HepG2 (cell line): ENCODE data around the gene PKP3. TPM values are rescaled to one million over a fixed set of nuclear protein-coding genes. Genes with fewer than 3 reads are reported as not detected.

ENCODE experiments used
- EED ChIP-seq: sonication (generic); formaldehyde crosslinking; IDR thresholded peaks from 2 replicates; pipeline ENCODE4 v1.5.0; 2020; ENCODE audit warnings: mild to moderate bottlenecking, missing genetic modification reagents
- ETV5 ChIP-seq: IDR thresholded peaks from 2 replicates; pipeline ENCODE4 v1.6.1; 2018; ENCODE audit warnings: missing biosample characterization, missing genetic modification reagents, inconsistent platforms, borderline replicate concordance
- HNRNPK ChIP-seq: fragments of 200-400 bp; formaldehyde crosslinking; IDR thresholded peaks from 2 replicates; pipeline ENCODE4 v1.6.1; 2018; ENCODE audit warnings: low read length, low read depth, moderate library complexity, mild to moderate bottlenecking; ENCODE audit not compliant: poor library complexity, severe bottlenecking
- KLF11 ChIP-seq: IDR thresholded peaks from 2 replicates; pipeline ENCODE4 v1.6.1; 2016; ENCODE audit warnings: missing compliant biosample characterization
- MAFK ChIP-seq, 2 experiments: IDR thresholded peaks in 1 of 2; conservative IDR thresholded peaks in 1 of 2; 2 replicates each; pipeline ENCODE4 v1.6.1; 2011; ENCODE audit warnings: improper control_type of control experiment in 2 of 2, low read length in 2 of 2
- MIER3 ChIP-seq: IDR thresholded peaks from 2 replicates; pipeline ENCODE4 v1.6.1; 2016; ENCODE audit warnings: missing compliant biosample characterization, borderline replicate concordance
- MTA3 ChIP-seq: sonication (generic); formaldehyde crosslinking; IDR thresholded peaks from 2 replicates; pipeline ENCODE4 v1.4.0; 2020; ENCODE audit warnings: missing genetic modification reagents
- NFE2L2 ChIP-seq: fragments of 150-350 bp; IDR thresholded peaks from 2 replicates; pipeline ENCODE4 v1.6.1; 2014; ENCODE audit warnings: low read length
- PHF8 ChIP-seq: sonication (generic); formaldehyde crosslinking; IDR thresholded peaks from 2 replicates; pipeline ENCODE4 v1.5.0; 2020; ENCODE audit warnings: missing genetic modification reagents
- PLSCR1 ChIP-seq: sonication (generic); formaldehyde crosslinking; IDR thresholded peaks from 2 replicates; pipeline ENCODE4 v1.5.0; 2020; ENCODE audit warnings: missing genetic modification reagents, mild to moderate bottlenecking, borderline replicate concordance
- PRDM4 ChIP-seq: sonication (generic); formaldehyde crosslinking; IDR thresholded peaks from 2 replicates; pipeline ENCODE4 v1.9.0; 2021; ENCODE audit warnings: missing genetic modification reagents, borderline replicate concordance
- SMARCC2 ChIP-seq: fragments of 450-650 bp; IDR thresholded peaks from 2 replicates; pipeline ENCODE4 v1.6.1; 2017; ENCODE audit warnings: antibody characterized with exemption, mild to moderate bottlenecking
- SMC3 ChIP-seq: IDR thresholded peaks from 2 replicates; pipeline ENCODE4 v1.6.1; 2011; ENCODE audit warnings: low read length, improper control_type of control experiment
- SRSF9 ChIP-seq: fragments of 200-400 bp; formaldehyde crosslinking; IDR thresholded peaks from 2 replicates; pipeline ENCODE4 v1.6.1; 2018; ENCODE audit warnings: borderline replicate concordance, mild to moderate bottlenecking, low read depth, low read length; ENCODE audit not compliant: insufficient read depth, poor library complexity, severe bottlenecking
- SUZ12 ChIP-seq: fragments of 150-350 bp; IDR thresholded peaks from 2 replicates; pipeline ENCODE4 v1.6.1; 2014; ENCODE audit warnings: low read depth, low read length
- SYNCRIP ChIP-seq: fragments of 200-400 bp; formaldehyde crosslinking; IDR thresholded peaks from 2 replicates; pipeline ENCODE4 v1.6.1; 2018; ENCODE audit warnings: mild to moderate bottlenecking, low read depth, low read length; ENCODE audit not compliant: insufficient read depth
- ZFY ChIP-seq: sonication (generic); formaldehyde crosslinking; IDR thresholded peaks from 2 replicates; pipeline ENCODE4 v1.4.0; 2020; ENCODE audit warnings: missing genetic modification reagents
- ZMYM2 ChIP-seq: sonication (generic); formaldehyde crosslinking; IDR thresholded peaks from 2 replicates; pipeline ENCODE4 v1.8.0; 2022; ENCODE audit warnings: mild to moderate bottlenecking, missing genetic modification reagents
- ZNF24 ChIP-seq: fragments of 450-650 bp; IDR thresholded peaks from 2 replicates; pipeline ENCODE4 v1.6.1; 2017; ENCODE audit warnings: antibody characterized with exemption, mild to moderate bottlenecking
- ZNF292 ChIP-seq: sonication (generic); formaldehyde crosslinking; IDR thresholded peaks from 2 replicates; pipeline ENCODE4 v1.8.1; 2022; ENCODE audit warnings: mild to moderate bottlenecking, low read depth, missing genetic modification reagents, borderline replicate concordance
- ZNF451 ChIP-seq: sonication (generic); formaldehyde crosslinking; IDR thresholded peaks from 2 replicates; pipeline ENCODE4 v1.5.0; 2020; ENCODE audit warnings: mild to moderate bottlenecking, missing genetic modification reagents
- ZNF543 ChIP-seq: sonication (generic); formaldehyde crosslinking; IDR thresholded peaks from 2 replicates; pipeline ENCODE4 v1.4.0; 2020; ENCODE audit warnings: mild to moderate bottlenecking, missing genetic modification reagents
- ZNF549 ChIP-seq: sonication (generic); formaldehyde crosslinking; IDR thresholded peaks from 2 replicates; pipeline ENCODE4 v1.5.0; 2020; ENCODE audit warnings: missing genetic modification reagents
- ZNF644 ChIP-seq: IDR thresholded peaks from 2 replicates; pipeline ENCODE4 v1.6.1; 2016; ENCODE audit warnings: low read depth
- ZNF670 ChIP-seq: sonication (generic); formaldehyde crosslinking; IDR thresholded peaks from 2 replicates; pipeline ENCODE4 v1.8.0; 2022; ENCODE audit warnings: mild to moderate bottlenecking, missing genetic modification reagents, borderline replicate concordance
- ZNF800 ChIP-seq: sonication (generic); formaldehyde crosslinking; IDR thresholded peaks from 2 replicates; pipeline ENCODE4 v1.4.0; 2020; ENCODE audit warnings: missing genetic modification reagents
- ZSCAN22 ChIP-seq: sonication (generic); formaldehyde crosslinking; IDR thresholded peaks from 2 replicates; pipeline ENCODE4 v1.4.0; 2020; ENCODE audit warnings: mild to moderate bottlenecking, missing genetic modification reagents
- polyA plus RNA-seq, 8 experiments: library from polyadenylated mRNA; depleted of rRNA in 3 of 8; stranded (reverse) in 7 of 8; unstranded in 1 of 8; fragments of >200 nt; fragmentation: Illumina TruSeq in 4 of 8; extraction: Trizol in 4 of 8; gene quantifications; 2 replicates each; pipeline versions ENCODE4 v1.2.1 to v1.2.3, GENCODE V29; 2011 to 2016; ENCODE audit warnings: low read depth in 4 of 8, missing spikeins in 1 of 8, mixed read lengths in 1 of 8; ENCODE audit not compliant: insufficient read depth in 1 of 8
- total RNA-seq, 5 experiments: library from RNA; depleted of rRNA; stranded (reverse); fragments of >200 nt; fragmentation: Illumina TruSeq; extraction: Trizol; gene quantifications; 2 replicates each; pipeline ENCODE4 v1.2.3, GENCODE V29; 2016; ENCODE audit warnings: low read depth in 1 of 5

PKP3 gene
- total and polyA plus RNA-seq, 2 of the 13 experiments (the other 11 are each of a cell fraction or from before 2014, with no cell fraction given), result 18.0 to 28.7 TPM

GRCh38 chr11:363948-364761, 29.9 kb upstream of the PKP3 start (continued):
- TF ChIP-seq ZSCAN22 (CRISPR knock-in tag), result no peak
- TF ChIP-seq SRSF9, result no peak
- no peak for TF ChIP-seq MAFK (conservative IDR thresholded peaks at IDR 0.05 in 1 of 2, IDR thresholded peaks at IDR 0.05 in 1 of 2; ENCODE audit: low read length in 2 of 2)
- no peak for TF ChIP-seq MTA3 (CRISPR knock-in tag)
- TF ChIP-seq ZFY, result peak; percentile 29; the same call in 1 of the 2 replicates
- no peak for TF ChIP-seq SMARCC2
- TF ChIP-seq SUZ12, result no peak
- TF ChIP-seq MIER3, result 0 out of 2 replicates have a peak, but pooled peaks have one; percentile 28
- TF ChIP-seq ZNF543 (CRISPR knock-in tag), result no peak
- peak; percentile 44; the same call in 1 of the 2 replicates for TF ChIP-seq PHF8 (CRISPR knock-in tag)
- TF ChIP-seq ZNF670 (CRISPR knock-in tag), result no peak
- TF ChIP-seq KLF11 (CRISPR knock-in tag), result no peak
- no peak for TF ChIP-seq ZMYM2 (CRISPR knock-in tag)
- 0 out of 2 replicates have a peak, but pooled peaks have one; percentile 46 for TF ChIP-seq ZNF451
- TF ChIP-seq ZNF800, result no peak
- no peak for TF ChIP-seq ZNF292 (CRISPR knock-in tag)
- TF ChIP-seq NFE2L2, result no peak
- TF ChIP-seq ETV5 (CRISPR knock-in tag), result 0 out of 2 replicates have a peak, but pooled peaks have one; percentile 18
- peak; percentile 8; the same call in 1 of the 2 replicates for TF ChIP-seq SMC3
- TF ChIP-seq ZNF549, result no peak
- no peak for TF ChIP-seq HNRNPK
- TF ChIP-seq ZNF644 (CRISPR knock-in tag), result no peak
- no peak for TF ChIP-seq EED (CRISPR knock-in tag)
- no peak for TF ChIP-seq PLSCR1
- no peak for TF ChIP-seq SYNCRIP
- no peak for TF ChIP-seq ZNF24
- TF ChIP-seq PRDM4 (CRISPR knock-in tag), result no peak
